Smooth muscle cell of the pulmonary artery (primary cell): ENCODE results near the gene TCF15. TPM values are rescaled to one million over a fixed set of nuclear protein-coding genes. Genes with fewer than 3 reads are reported as not detected.

Source experiments
- total RNA-seq: library from RNA; depleted of rRNA; stranded (reverse); fragments of >200 nt; gene quantifications from 2 replicates; pipeline ENCODE4 v1.2.3, GENCODE V29; 2014

The TCF15 gene, protein sequence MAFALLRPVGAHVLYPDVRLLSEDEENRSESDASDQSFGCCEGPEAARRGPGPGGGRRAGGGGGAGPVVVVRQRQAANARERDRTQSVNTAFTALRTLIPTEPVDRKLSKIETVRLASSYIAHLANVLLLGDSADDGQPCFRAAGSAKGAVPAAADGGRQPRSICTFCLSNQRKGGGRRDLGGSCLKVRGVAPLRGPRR
- total RNA-seq, result not detected in 2 replicates

DNA sequence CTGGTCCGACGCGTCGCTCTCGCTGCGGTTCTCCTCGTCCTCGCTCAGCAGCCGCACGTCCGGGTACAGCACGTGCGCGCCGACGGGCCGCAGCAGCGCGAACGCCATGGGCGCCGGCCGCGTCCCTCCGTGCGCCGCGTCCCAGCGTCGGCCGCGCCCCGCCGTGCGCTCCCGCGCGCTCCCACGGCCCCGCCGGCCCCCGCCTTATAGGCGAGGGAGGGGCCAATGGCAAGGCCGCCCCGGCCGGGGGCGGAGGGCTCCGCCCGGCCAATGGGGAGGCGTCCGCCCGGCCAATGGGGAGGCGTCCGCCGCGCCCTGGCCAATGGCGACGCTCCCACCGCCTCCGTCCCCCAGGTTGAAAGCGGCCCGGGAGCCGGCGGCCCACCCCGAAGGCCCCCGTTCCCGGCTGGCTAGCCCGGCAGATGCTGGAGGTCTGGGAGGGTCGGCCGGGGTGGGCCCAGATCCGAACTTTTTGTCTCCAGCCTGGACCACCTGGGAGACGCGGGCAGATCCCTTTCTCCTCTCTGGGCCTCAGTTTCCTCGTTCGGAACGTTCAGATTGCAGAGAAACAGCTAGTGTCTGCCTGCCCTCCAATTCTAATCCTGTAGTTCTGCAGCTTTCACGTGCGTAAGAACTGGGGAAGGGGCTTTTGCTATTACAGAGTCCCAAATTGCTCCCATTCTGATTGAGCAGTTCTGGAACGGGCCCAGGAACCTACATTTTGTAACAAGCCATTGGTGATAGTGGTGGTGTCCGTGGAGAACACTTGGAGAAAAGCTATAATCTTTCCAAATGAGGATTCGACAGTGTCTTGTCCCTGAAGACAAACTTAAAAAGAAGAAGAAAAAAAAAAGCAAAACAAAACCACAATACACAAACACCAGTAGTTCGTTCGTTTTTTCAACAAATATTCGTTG, at the start of gene TCF15:
TSS of gene TCF15 (minus strand) at position 180 of the 917 bp plus-strand sequence. CDS start at position 108, 72 bp downstream.

GRCh38 chr20:653110-653589, 43.0 kb upstream of the TCF15 start, which contains the start of gene SRXN1:
Gene SRXN1, minus strand, starts transcription at chr20:653200. Its CDS starts 15 bp downstream, at chr20:653185.

Other genes with a start within 250 kb of the TCF15 start
- 35.4 and 121 TPM in 2 replicates for gene TRIB3, start 229.5 kb downstream of the TCF15 start, total RNA-seq
- 76.3 and 88.0 TPM in 2 replicates for gene RBCK1, start 202.0 kb downstream of the TCF15 start, total RNA-seq
- 57.3 and 63.1 TPM in 2 replicates for gene TBC1D20, start 147.8 kb downstream of the TCF15 start, total RNA-seq
- 153 and 156 TPM in 2 replicates for gene CSNK2A1, start 66.5 kb downstream of the TCF15 start, total RNA-seq
- 68.8 and 104 TPM in 2 replicates for gene SRXN1, start 42.9 kb upstream of the TCF15 start, total RNA-seq
- gene SCRT2, start 65.5 kb upstream of the TCF15 start, total RNA-seq, result not detected in 2 replicates
- gene SLC52A3, start 158.2 kb upstream of the TCF15 start, total RNA-seq, result not detected in 2 replicates
- 2.1 and 2.5 TPM in 2 replicates for gene FAM110A, start 223.4 kb upstream of the TCF15 start, total RNA-seq